ENCODE data around the gene WDR5. TPM values are rescaled to one million over a fixed set of nuclear protein-coding genes. Genes with fewer than 3 reads are reported as not detected.

The WDR5 gene
- total and polyA plus RNA-seq, 2 experiments from 2014 or later, result 37.0 to 56.6 TPM

GRCh38 chr9:134170532-134171315 is 34.8 kb downstream of the WDR5 start:
- peaks cover 20% of the 10 kb centered on the region for H3K36me3 Mint-ChIP-seq (ENCODE audit: low read depth)
- no peak overlapping the region for H3K4me2 ChIP-seq
- H3K4me1 Mint-ChIP-seq, result peaks cover 2% of the 10 kb centered on the region; the same call in 2 of the 3 replicates
- no peak overlapping the region for H3K27ac Mint-ChIP-seq
- no peaks in the 10 kb centered on the region for H3K79me2 ChIP-seq (replicated peaks; ENCODE audit: insufficient read depth)
- H3F3A ChIP-seq (replicated peaks; ENCODE audit: low read depth), result no peaks in the 10 kb centered on the region
- H3K4me1 ChIP-seq (ENCODE audit: insufficient read depth), result peaks cover 1% of the 10 kb centered on the region; the same call in 1 of the 2 replicates
- H4K20me1 ChIP-seq (replicated peaks; ENCODE audit: insufficient read depth), result no peaks in the 10 kb centered on the region
- no peak overlapping the region for H2AFZ ChIP-seq
- no peaks in the 10 kb centered on the region for H3K9me2 ChIP-seq (ENCODE audit: insufficient read depth)
- peaks cover 5% of the 10 kb centered on the region for H3K27me3 Mint-ChIP-seq (ENCODE audit: insufficient read depth, low read depth, poor library complexity)
- TF ChIP-seq EZH2phosphoT487 (IDR thresholded peaks at IDR 0.05; ENCODE audit: unreplicated experiment) (no peak), ZNF331 (CRISPR knock-in tag; IDR thresholded peaks at IDR 0.05; ENCODE audit: low read depth) (no peak), CREB1 (CRISPR knock-in tag; IDR thresholded peaks at IDR 0.05; ENCODE audit: low read depth) (no peak), STAT1 (IDR thresholded peaks at IDR 0.05; ENCODE audit: unreplicated experiment) (no peak), ETS1 (IDR thresholded peaks at IDR 0.05) (no peak), POLR2AphosphoS5 (IDR thresholded peaks at IDR 0.05; ENCODE audit: low read depth) (no peak), JUNB (IDR thresholded peaks at IDR 0.05; ENCODE audit: unreplicated experiment) (no peak), ZNF114 (CRISPR knock-in tag; IDR thresholded peaks at IDR 0.05) (no peak), REST (IDR thresholded peaks at IDR 0.05; ENCODE audit: unreplicated experiment) (no peak), NANOG (IDR thresholded peaks at IDR 0.05; ENCODE audit: borderline replicate concordance) (no peak), EZH2 (IDR thresholded peaks at IDR 0.05; ENCODE audit: low read depth, unreplicated experiment) (no peak)
- TF ChIP-seq, protein P1, sequence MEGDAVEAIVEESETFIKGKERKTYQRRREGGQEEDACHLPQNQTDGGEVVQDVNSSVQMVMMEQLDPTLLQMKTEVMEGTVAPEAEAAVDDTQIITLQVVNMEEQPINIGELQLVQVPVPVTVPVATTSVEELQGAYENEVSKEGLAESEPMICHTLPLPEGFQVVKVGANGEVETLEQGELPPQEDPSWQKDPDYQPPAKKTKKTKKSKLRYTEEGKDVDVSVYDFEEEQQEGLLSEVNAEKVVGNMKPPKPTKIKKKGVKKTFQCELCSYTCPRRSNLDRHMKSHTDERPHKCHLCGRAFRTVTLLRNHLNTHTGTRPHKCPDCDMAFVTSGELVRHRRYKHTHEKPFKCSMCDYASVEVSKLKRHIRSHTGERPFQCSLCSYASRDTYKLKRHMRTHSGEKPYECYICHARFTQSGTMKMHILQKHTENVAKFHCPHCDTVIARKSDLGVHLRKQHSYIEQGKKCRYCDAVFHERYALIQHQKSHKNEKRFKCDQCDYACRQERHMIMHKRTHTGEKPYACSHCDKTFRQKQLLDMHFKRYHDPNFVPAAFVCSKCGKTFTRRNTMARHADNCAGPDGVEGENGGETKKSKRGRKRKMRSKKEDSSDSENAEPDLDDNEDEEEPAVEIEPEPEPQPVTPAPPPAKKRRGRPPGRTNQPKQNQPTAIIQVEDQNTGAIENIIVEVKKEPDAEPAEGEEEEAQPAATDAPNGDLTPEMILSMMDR (conservative IDR thresholded peaks at IDR 0.05; ENCODE audit: low read depth in 2 of 2), result no peak
- TF ChIP-seq, protein P2, sequence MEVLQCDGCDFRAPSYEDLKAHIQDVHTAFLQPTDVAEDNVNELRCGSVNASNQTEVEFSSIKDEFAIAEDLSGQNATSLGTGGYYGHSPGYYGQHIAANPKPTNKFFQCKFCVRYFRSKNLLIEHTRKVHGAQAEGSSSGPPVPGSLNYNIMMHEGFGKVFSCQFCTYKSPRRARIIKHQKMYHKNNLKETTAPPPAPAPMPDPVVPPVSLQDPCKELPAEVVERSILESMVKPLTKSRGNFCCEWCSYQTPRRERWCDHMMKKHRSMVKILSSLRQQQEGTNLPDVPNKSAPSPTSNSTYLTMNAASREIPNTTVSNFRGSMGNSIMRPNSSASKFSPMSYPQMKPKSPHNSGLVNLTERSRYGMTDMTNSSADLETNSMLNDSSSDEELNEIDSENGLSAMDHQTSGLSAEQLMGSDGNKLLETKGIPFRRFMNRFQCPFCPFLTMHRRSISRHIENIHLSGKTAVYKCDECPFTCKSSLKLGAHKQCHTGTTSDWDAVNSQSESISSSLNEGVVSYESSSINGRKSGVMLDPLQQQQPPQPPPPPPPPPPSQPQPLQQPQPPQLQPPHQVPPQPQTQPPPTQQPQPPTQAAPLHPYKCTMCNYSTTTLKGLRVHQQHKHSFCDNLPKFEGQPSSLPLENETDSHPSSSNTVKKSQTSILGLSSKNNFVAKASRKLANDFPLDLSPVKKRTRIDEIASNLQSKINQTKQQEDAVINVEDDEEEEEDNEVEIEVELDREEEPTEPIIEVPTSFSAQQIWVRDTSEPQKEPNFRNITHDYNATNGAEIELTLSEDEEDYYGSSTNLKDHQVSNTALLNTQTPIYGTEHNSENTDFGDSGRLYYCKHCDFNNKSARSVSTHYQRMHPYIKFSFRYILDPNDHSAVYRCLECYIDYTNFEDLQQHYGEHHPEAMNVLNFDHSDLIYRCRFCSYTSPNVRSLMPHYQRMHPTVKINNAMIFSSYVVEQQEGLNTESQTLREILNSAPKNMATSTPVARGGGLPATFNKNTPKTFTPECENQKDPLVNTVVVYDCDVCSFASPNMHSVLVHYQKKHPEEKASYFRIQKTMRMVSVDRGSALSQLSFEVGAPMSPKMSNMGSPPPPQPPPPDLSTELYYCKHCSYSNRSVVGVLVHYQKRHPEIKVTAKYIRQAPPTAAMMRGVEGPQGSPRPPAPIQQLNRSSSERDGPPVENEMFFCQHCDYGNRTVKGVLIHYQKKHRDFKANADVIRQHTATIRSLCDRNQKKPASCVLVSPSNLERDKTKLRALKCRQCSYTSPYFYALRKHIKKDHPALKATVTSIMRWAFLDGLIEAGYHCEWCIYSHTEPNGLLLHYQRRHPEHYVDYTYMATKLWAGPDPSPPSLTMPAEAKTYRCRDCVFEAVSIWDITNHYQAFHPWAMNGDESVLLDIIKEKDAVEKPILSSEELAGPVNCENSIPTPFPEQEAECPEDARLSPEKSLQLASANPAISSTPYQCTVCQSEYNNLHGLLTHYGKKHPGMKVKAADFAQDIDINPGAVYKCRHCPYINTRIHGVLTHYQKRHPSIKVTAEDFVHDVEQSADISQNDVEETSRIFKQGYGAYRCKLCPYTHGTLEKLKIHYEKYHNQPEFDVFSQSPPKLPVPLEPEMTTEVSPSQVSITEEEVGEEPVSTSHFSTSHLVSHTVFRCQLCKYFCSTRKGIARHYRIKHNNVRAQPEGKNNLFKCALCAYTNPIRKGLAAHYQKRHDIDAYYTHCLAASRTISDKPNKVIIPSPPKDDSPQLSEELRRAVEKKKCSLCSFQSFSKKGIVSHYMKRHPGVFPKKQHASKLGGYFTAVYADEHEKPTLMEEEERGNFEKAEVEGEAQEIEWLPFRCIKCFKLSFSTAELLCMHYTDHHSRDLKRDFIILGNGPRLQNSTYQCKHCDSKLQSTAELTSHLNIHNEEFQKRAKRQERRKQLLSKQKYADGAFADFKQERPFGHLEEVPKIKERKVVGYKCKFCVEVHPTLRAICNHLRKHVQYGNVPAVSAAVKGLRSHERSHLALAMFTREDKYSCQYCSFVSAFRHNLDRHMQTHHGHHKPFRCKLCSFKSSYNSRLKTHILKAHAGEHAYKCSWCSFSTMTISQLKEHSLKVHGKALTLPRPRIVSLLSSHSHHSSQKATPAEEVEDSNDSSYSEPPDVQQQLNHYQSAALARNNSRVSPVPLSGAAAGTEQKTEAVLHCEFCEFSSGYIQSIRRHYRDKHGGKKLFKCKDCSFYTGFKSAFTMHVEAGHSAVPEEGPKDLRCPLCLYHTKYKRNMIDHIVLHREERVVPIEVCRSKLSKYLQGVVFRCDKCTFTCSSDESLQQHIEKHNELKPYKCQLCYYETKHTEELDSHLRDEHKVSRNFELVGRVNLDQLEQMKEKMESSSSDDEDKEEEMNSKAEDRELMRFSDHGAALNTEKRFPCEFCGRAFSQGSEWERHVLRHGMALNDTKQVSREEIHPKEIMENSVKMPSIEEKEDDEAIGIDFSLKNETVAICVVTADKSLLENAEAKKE (CRISPR knock-in tag; IDR thresholded peaks at IDR 0.05), result no peak
- ATAC-seq (no peak), DNase-seq (ENCODE audit: low spot score) (no peak)
- H3K4me3 ChIP-seq, result no peak overlapping the region
- H3K36me3 ChIP-seq (ENCODE audit: insufficient read depth), result no peaks in the 10 kb centered on the region
- H3K9me3 Mint-ChIP-seq, result peaks cover 25% of the 10 kb centered on the region; the same call in 2 of the 3 replicates
- H3K4me3 Mint-ChIP-seq, result no peak overlapping the region
- H3K27ac ChIP-seq (ENCODE audit: low read depth), result no peak overlapping the region
- H3K27me3 ChIP-seq (ENCODE audit: insufficient read depth), result no peaks in the 10 kb centered on the region
